Left cardiac atrium (tissue), 4 donors: ENCODE measurements around the gene C16orf89. TPM values are rescaled to one million over a fixed set of nuclear protein-coding genes. Genes with fewer than 3 reads are reported as not detected.
A peak's percentile ranks its signal among the peaks of the same experiment; 100 is the strongest.
"Not testable (repeated sequence)": the region's sequence is repeated elsewhere in the genome, so short reads cannot be mapped to it uniquely, and the experiment has no call there.

Experiments used
- ATAC-seq, 2 donors: fragments of 200-7000 bp; cut with Tn5 transposase; one replicate each; pipeline ENCODE4 v1.9.1; 2020; ENCODE audit warnings: mild to moderate bottlenecking in 2 of 2, moderate library complexity in 2 of 2
- DNase-seq: peaks from one replicate; pipeline ENCODE4 v3.0.0-alpha.2; 2020
- intact Hi-C, 2 donors: fragments of 100-400 bp; cut with DNase I; formaldehyde crosslinking; loops; one replicate each; pipeline versions ENCODE4 v1.14.1 to v1.15.1; 2022 to 2023
- total RNA-seq, 2 donors: library from RNA; stranded (reverse); fragmentation: NEBNext Ultra II Directional; extraction: Animal tissue kit (Norgen Biotek cat#: 25700); gene quantifications; one replicate each; pipeline ENCODE4 v1.2.1, GENCODE V29; 2021
- donor health status: DM: no; HTN: yes; CAD: no.
- donor health status: DM: no; HTN: yes; CAD: no; lungs with severe emphysema.
- donor health status: DM: yes; HTN: yes; CAD: no.
- donor health status: Dilated cardiomyopathy.

The C16orf89 gene
- total RNA-seq, 2 donors from 2014 or later = 6.6 to 19.4 TPM

GRCh38 chr16:5066511-5066910, 755 bp upstream of the C16orf89 start:
- ATAC-seq (no peak), DNase-seq (no peak)
- intact Hi-C loops = no loop called here

- intact Hi-C loops = no loop called here
- peak in 1 of 2 donors; percentile 66 for ATAC-seq
- no peak for DNase-seq
These were observed 430 bp downstream of the C16orf89 start for GRCh38 chr16:5065326-5065725.

DNA sequence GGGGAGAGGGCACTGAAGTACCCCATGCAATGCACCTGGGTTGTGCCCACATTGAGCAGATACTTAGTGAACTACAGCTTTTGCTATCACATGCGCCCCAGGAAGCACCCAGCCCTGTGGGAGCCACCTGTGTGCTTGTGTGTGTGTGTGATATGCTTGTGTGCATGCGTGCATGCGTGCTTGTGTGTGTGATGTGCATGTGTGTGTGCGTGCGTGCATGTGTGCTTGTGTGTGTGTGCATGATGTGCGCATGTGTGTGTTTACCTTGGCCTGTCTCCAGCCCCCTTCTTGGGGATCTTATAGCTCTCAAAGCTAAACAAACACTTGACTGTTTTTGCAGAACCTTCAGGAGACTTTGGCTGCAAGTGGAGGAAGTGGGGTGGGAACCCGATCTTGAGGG, 841 bp downstream of the C16orf89 start:
- intact Hi-C loops = no loop called here
- ATAC-seq = no peak
- no peak for DNase-seq

GRCh38 chr16:5062790-5063765, 2.7 kb downstream of the C16orf89 start:
- ATAC-seq = no peak
- no peak for DNase-seq
- intact Hi-C loops = no loop called here

DNA sequence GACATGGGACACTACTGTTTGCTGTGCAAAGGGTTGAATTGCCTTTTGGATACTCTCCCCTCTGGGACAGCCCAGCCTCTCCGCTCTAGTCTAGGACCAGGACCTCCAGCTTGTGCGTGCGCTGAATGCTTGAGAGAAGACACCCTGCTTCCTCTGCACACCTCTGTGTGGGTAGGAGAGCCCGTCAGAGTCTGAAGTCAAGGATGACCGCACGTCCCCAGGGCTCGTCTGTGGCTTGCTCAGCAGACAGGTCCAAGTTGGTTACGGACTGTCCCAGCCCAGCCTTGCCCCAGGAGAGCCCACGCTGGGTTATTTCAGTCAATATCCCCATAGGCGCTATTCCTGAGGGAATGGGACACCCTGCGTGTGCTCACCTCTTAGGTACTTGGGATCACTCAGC, 3.7 kb downstream of the C16orf89 start:
- ATAC-seq (no peak), DNase-seq (no peak)
- intact Hi-C loops = no loop called here

DNA sequence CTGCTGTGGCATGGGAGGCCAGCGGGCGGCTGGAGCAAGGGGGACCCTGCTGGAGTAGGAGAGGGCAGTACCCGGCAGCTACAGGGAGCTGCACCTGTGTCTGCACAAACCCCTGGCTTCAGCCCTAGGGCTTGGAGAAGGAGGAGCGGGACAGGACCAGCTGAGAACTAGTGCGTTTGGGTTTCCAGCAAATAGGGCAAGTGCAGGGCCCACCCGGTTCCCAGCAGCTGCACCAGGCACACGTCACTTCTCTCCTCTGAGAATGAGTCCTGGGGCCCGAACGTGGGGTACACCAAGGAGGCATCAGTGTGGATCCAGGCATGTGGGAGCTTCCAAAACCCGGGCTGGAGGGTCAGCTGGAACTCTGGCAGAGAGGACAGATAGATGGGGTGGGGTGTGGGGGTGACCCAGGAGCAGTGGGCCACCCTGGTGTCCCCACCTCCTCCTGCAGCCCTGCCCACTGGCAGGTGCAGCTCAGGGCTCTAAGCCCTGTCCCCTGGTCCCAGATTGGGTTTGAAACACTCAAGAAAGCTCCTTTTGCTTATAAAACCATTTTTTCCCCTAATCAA, 5.6 kb downstream of the C16orf89 start:
- intact Hi-C loops = no loop called here
- DNase-seq (no peak), ATAC-seq (no peak)

DNA sequence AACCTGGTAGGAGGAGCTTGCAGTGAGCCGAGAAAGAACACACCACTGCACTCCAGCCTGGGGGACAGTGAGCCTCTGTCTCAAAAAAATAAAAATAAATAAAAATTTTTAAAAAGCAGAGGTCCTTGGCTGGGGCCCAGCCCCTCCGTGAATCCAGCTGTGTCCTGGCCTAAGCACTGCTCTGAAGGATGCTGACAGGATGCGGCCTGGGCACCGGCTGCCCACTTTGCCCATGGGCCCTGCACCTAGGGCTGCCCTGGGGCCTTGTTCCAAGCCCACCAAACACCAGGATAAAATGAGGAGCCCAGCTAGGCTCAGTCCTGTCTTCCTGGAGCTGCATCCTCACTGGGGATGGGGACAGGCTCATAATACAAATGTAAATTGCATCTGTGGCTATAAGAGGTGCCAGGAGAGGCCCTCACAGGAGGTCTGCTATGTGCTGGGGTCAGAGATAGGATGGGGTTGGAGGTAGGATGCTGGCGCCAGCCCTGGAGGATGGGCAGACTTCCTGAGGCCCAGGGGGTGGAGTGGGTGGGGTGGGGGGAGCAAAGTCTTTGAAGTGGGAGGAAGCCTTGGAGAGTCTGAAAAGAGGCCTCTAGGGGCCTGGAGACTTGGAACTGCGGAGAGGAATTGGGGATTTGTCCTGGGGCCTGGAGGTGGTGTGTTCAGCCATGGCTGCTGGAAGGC, 6.2 kb downstream of the C16orf89 start:
- DNase-seq (no peak), ATAC-seq (no peak)
- intact Hi-C loops = no loop called here

DNA sequence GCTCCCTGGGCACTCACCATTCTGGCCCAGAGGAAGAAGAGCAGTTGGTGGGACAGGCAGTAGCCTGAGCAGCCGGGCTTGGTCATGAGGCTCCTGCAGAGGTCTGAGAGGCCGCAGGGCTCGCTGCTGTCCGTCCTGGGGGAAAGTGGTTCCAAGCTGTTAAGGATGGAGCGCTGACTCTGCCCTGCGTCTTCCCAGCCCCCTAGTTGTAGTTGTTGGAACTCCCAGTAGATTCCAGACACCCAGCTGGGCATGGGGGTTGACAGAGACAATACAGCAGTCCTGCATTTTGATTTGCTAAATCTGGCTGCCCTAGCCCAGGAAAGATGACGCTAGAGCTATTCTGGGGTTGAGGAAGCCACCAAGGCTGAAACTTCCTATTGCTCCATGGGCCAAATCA, 7.3 kb downstream of the C16orf89 start:
- DNase-seq (no peak), ATAC-seq (peak; percentile 11 to 68)
- intact Hi-C loops = no loop called here

- intact Hi-C loops = no loop called here
- DNase-seq = no peak
- no peak for ATAC-seq
These were observed 9.4 kb downstream of the C16orf89 start for GRCh38 chr16:5056352-5056751.

GRCh38 chr16:5054876-5055865, 10.6 kb downstream of the C16orf89 start:
- intact Hi-C loops = no loop called here
- ATAC-seq (no peak), DNase-seq (no peak)

DNA sequence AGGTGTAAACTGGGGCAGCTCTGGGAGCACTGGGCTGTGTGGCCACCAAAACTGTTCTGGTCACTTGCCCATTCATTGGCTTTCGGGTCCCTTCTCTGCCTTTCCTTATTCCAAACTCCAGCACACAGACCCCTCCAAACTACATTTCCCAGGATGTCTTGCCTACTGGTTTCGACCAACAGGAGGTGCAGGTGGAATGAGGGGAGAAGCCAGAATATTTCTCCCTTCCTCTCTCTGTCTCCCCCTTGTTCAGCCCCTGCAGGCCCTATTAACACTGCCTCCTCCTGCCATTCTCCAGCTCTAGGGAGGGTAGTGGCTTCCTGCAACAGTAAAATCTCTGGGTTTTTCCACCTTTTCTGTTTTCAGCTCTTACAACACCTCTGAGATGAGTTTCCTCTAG, 18.8 kb downstream of the C16orf89 start:
- no peak for DNase-seq
- no peak for ATAC-seq
- intact Hi-C loops = no loop called here

DNA sequence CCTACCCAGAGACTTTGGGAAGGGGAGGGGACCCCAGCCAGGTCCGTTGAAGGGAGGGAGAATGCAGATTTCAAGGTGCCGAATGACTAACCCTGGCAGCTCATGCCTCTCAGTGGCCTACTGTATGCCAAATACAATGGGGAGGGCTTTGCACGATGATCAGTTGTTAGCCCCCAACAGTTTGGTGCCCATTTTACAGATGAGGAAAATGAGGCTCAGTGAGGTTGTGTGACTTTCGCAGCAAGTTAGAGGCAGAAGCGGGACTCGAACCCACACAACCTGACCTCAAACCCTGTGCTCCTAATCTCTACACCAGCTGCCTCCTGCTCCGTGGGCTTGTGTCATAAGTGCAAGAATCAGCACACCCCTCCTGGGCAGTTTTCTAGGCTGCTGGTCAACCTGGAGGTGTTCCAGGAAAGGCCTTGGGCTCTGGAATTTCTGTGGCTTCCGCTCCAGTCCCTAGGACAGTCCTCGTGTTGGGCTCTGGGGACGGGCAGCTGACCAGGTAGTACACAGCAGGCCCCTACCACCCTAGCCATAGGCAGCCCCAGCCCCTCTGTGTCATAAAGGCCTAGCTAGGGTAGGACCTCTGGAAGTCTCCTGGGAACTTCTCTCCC, 20.1 kb downstream of the C16orf89 start:
- intact Hi-C loops = no loop called here
- ATAC-seq = no peak
- no peak for DNase-seq

DNA sequence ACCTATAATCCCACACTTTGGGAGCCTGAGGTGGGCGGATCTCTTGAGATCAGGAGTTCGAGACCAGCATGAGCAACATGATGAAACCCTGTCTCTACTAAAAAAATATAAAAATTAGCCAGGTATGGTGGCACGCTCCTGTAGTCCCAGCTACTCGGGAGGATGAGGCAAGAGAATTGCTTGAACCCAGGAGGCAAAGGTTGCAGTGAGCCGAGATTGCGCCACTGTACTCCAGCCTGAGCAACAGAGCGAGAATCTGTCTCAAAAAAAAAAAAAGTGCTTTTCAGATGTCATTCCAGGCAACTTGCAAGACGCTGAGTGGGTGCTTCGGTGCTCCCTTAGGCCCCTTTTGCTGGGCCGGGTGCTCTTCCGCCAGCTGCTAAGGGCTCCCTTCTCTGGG, 21.2 kb downstream of the C16orf89 start:
- DNase-seq, ATAC-seq, intact Hi-C loops: not testable (repeated sequence)

DNA sequence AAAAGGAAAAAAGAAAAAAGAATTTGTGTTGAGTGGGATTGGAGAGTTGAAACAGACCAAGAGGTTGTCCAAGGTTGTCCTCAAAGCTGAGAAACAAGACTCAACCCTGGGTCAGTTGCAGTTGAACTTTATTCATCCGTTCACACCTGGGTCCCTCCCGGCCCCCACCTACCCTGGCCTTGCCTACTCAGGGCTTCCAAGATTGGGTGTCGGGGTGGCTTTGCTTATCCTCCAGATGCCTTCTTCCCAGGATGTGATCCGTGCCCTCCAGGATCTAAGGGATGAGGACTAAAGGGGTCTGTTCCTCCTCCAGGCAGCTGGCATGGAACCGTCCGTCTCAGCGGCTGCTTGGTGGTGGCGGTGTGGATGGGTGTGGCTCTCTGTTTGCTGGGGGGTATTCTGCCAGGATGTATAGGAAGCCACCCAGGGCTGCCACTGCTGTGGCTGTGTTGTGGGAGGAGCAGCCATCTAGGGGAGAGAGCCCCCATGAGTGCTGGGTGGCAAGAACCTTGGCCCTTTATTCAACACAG, 21.7 kb downstream of the C16orf89 start:
- ATAC-seq (no peak), DNase-seq (no peak)
- intact Hi-C loops = no loop called here

- ATAC-seq (no peak), DNase-seq (no peak)
- intact Hi-C loops = no loop called here
These were observed 23.1 kb downstream of the C16orf89 start for GRCh38 chr16:5042574-5043171.

DNA sequence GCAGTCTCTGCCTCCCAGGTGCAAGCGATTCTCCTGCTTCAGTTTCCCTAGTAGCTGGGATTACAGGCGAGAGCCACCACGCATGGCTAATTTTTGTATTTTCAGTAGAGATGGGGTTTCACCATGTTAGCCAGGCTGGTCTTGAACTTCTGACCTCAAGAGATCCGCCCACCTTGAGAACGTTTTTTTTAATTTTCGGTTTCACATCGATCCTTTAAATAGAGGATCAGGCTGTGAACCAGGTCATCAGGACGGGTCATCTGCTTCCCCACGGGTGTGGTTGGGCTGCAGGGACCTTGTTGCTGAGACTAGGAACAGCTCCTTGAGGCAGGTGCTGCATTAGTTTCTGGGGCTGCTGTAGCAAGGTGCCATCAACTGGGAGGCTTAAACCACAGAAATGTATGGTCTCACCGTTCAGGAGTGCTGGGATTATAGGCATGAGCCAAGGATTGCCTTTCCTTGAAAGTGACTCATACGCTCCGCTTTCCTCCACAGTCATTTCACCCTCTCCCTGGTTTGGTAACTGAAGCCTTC, 24.1 kb downstream of the C16orf89 start:
- DNase-seq (no peak), ATAC-seq (no peak)
- intact Hi-C loops = no loop called here

DNA sequence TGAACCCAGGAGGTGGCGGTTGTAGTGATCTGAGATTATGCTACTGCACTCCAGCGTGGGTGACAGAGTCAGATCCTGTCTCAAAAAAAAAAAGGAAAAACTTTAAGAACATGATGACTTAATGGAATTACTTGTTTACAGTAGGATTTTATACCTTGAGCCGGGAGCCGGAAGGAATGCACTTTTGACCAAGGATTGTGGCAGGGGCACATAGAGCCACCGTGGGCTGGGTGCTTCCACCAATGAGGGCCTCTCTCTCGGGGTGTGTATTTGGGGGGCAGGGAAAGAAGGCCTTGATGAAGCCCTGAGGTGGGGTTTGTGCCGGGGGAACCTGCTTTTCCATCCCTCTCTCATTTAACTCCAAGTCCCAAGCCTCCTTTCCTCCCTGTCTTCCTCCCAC, 25.3 kb downstream of the C16orf89 start:
- ATAC-seq (no peak), DNase-seq (no peak)
- intact Hi-C loops = no loop called here
